Sciatic nerve (tissue), 2 donors: ENCODE measurements around the gene KLHL35. TPM values are rescaled to one million over a fixed set of nuclear protein-coding genes. Genes with fewer than 3 reads are reported as not detected.
"Not testable (repeated sequence)": the region's sequence is repeated elsewhere in the genome, so short reads cannot be mapped to it uniquely, and the experiment has no call there.

Experiments used
- ATAC-seq: fragments of 200-7000 bp; cut with Tn5 transposase; one replicate; pipeline ENCODE4 v1.9.1; 2020; ENCODE audit warnings: mild to moderate bottlenecking, moderate library complexity
- DNase-seq: peaks from one replicate; pipeline ENCODE4 v3.0.0-alpha.2; 2020; ENCODE audit warnings: low spot score
- intact Hi-C: fragments of 100-400 bp; cut with DNase I; formaldehyde crosslinking; loops from one replicate; pipeline ENCODE4 v1.14.2; 2022
- total RNA-seq: library from RNA; stranded (reverse); fragmentation: NEBNext Ultra II Directional; extraction: Animal tissue kit (Norgen Biotek cat#: 25700); gene quantifications from one replicate; pipeline ENCODE4 v1.2.1, GENCODE V29; 2021
- donor health status: DM: no; HTN: no; CAD: no.
- donor health status: DM: no; HTN: no; CAD: no.

The KLHL35 gene
- total RNA-seq, 1 donor from 2014 or later: 3.6 TPM

DNA sequence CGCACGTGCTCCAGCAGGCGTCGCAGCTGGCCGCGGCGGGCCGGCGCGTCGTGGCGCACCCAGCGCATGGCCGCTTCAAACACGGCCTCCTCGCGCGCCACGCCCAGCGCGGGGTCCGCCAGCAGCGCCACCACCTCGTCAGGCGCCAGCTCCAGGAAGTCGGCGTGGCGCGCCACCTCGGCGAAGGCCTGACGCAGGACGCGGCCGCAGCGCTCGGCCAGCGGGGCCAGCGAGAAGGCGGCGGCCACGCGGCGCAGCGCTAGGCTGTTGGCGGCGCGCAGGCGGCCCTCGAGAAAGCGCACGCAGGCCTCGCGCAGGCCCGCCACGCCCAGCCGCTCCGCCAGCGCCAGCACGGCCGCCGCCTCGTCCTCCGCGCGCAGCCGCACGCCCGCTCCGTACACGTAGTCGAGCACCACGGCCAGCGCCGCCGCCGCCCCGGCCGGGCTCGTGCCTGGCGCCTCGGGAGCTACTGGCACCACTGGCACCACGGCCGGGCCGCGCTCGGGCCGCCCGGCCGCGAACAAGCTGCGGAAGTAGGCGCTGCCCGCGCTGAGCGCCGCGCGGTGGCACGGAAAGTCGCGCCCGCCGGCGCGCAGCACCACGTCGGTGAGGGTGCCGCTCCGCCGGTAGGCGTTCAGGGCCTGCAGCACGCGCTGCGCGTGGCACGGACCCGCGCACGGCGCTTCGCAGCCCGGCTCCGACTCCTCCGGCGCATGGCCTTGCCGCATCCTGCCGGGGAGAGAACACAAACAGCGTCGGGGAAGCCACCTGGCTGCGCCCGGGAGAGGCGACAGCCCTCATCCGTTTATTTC lies 2.9 kb downstream of the KLHL35 start:
- no peak for ATAC-seq
- intact Hi-C loops: no loop called here
- no peak for DNase-seq

DNA sequence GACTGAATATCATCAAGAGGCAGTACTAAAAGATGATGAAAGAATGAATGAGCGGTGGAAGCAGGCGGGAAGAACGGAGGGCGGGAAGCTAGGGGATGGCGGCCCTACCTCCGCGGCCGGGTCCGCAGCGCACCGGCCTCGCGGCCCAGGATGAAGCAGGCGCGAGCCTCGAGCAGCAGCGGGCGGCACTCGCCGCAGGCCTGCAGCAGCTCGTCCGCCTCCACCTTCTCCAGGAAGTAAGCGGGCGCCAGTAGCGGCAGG lies 3.4 kb downstream of the KLHL35 start:
- ATAC-seq: no peak
- intact Hi-C loops: no loop called here
- no peak for DNase-seq

DNA sequence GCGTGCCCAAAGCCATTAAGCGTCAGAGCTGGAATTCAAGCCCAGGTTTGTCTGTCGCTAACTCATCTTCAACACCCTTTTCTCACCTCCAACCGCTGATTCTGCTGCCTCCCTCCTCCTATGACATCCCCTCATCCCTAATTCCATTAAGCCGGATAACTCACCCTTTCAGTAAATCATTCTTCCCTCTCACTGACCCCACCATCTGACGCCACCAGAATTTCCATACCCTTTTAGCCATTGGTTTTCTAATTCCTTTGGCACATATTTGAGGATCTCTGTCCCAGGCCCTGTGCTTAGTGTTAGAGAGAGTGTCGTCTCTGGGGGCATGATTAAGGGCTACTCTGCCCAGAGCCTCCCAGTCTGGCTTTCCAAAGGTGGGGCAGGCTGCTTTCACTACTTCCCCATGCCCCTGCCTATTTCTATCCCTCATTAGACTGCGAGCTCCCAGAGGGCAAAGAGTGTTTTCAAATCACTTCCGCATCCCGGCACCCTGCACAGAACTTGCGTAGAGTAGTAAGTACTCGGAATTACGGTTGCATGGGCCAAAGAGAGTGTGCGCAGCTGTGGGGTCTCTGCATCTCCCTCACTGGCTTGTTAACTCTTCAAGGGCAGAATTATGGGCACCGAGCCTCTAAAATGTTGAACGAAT lies 3.9 kb downstream of the KLHL35 start:
- ATAC-seq: no peak
- DNase-seq: no peak
- intact Hi-C loops: no loop called here

DNA sequence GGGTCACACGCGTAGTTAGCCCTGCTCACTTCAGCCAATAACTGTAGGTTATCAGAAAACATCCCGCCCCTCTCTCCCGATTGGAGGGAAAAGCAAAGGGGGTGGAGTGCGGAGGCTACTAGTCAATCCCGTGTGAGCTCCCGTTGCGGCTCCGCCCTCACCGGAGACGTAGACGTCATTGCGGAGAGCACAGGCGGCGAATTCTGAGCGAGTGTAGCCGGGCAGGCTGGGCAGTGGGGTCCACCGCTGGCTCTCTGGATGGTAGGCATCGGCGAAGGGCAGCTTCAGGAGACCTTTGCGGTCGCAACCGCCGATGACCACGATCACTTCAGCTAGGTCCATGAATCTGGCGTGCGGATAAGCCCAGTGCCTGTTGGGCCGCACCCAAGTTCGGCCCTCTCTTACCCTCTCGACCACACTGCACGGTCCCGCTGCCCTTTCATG lies 4.7 kb downstream of the KLHL35 start:
- ATAC-seq (peak; percentile 95), DNase-seq (peak; percentile 94)
- intact Hi-C loops: no loop called here

DNA sequence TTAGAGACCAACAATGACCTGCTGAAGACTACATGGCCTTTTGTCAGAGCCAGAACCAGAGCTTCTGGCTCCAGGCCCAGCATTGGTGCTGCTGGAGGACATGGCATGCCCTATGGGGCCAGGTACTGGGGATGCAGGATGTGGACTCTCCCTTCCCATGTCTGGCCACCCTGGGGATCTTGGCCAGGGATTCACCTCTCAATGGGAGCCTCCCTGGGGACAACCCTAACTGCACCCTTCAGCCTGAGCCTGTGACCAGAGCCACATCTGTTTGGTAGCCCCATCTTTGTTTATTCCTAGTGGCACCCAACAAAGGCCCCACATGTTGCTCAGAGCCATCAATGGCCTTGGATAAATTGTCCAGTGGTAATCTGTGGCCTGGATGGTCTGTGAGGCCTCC lies 5.8 kb downstream of the KLHL35 start:
- DNase-seq (no peak), ATAC-seq (no peak)
- intact Hi-C loops: no loop called here

DNA sequence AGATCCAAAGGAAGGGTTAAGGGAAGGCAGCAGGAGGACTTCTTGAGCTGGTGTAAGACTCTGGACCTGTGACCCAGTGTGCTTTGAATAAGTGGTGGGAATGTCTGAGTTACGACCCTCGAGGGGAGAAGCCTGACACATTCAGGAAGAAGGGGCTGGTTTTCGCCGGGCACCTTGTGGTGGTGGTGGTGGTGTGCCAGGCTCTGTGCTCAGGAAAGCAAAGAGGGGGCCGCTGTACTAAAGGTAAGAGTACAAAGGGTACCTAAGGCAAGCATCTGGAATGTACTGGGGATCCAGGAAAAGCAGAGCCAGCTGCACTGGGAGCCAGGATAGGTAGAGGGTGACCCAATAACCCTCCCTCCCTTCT lies 6.3 kb downstream of the KLHL35 start:
- no peak for ATAC-seq
- intact Hi-C loops: no loop called here
- DNase-seq: no peak

DNA sequence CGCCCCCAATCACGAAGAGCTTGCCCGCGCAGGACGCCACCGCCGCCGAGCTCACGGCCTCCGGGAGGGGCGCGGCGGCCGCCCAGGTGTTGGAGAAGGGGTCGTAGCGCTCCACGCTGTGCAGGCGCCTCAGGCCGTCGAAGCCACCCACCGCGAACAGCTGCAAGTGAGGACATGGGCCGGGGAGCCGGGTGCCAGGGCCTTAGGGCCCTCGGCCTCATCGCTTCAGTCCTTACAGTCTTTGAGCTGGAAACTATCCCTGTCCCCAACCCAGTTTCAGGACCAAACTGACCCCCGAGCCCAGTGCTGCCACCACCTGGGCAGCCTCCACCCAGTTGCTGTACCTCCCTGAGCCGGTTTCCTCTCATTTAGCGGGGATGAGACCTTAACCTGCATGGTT lies 7.6 kb downstream of the KLHL35 start:
- DNase-seq (no peak), ATAC-seq (no peak)
- intact Hi-C loops: no loop called here

DNA sequence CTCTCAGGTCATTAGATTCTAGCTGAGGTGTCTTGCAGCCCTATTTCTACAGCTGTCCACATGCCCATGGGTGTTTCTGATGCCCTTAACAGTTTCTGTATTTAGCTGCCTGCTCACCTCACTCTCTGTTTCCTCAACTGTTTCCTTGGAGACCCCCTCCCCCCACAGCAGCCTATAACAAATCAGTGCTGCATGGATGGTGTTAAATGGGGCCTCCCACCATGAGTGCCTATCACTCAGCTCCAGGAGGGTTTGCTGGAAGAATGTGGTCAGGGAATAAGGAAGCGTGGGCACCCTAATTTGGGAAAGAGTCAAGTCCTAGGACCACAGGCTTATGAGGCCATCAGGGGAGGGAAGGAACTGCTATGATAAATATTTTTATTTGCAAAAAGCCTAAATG lies 8.6 kb downstream of the KLHL35 start:
- ATAC-seq (no peak), DNase-seq (no peak)
- intact Hi-C loops: no loop called here

DNA sequence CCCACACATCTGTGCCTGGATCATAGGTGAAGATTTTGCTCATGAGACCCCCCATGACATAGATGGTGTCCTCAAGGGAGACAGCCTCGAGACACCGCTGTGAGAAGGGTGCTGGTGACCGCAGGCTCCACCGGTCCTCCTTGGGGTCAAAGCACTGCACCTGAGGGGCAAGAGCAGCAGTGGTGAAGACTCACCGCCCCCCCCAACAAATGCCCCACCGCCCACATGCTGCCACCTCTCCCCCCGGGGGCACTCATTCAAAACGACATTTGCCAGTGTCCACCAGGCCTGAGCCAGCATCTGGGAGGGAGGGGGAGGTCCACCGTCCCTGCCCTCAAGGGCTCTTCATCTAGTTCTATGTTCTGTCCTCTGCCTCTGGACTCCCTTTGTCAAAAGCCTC lies 9.3 kb downstream of the KLHL35 start:
- no peak for DNase-seq
- intact Hi-C loops: no loop called here
- no peak for ATAC-seq

DNA sequence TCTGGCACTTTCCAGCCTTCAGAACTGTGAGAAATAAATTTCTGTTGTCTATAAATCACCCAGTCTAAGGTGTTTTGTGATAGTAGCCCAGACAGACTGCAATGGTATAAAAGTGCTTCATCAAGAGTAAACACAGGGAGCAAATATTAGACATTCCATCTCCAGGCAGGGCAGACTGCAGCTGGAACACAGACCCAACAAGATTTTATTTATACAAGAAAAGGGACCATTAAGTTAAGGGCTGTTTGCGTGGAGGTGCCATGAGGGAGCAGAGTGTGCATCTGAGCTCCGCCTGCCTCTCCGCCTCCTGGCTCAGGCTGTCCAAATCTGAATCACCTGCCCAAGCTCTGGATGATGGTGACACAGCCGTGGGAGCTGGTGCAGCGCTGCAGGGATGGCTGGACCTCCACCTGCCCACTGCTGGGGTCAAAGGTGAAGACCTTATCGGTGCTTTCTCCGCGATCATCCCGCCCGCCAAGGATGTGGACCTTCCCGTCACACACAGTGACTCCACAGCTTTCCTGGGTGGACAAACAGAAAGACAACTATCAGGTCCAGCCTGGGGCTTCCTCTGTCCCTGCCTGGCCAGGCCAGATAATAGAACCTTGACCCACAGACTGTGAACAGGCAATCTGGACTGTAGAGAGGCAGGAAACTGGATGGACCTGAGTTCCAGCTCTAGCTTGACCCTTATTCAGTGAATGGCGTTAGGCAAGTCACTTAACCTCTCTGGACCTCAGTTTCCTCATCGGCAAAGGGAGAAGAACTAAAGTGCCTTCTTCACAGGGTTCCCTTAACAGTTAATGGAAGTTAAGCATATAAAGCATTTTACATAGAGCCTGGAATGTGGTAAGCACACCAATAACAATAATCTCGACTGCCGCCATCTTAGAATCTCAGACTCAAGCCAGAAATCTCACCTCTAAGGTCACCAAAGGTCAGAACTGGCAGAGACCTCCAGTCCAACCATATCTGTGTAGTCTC lies 10.5 kb downstream of the KLHL35 start:
- intact Hi-C loops: no loop called here
- ATAC-seq (peak; percentile 49), DNase-seq (no peak)

DNA sequence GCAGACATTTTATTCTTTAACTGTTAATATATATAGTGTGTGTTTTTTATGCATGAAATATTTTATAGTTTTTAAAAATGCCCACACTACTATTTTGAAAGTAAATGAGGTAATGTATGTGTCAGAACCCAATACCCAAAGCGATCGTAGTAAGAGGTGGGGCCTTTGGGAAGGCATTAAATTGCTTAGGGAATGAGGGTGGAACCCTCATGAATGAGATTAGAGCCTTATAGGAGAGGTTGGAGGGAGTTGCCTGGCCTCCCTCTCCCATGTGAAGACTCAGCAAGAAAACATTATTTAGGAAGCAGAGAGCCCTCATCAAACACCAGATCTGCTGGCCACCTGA lies 11.1 kb downstream of the KLHL35 start:
- no peak for DNase-seq
- intact Hi-C loops: no loop called here
- no peak for ATAC-seq

DNA sequence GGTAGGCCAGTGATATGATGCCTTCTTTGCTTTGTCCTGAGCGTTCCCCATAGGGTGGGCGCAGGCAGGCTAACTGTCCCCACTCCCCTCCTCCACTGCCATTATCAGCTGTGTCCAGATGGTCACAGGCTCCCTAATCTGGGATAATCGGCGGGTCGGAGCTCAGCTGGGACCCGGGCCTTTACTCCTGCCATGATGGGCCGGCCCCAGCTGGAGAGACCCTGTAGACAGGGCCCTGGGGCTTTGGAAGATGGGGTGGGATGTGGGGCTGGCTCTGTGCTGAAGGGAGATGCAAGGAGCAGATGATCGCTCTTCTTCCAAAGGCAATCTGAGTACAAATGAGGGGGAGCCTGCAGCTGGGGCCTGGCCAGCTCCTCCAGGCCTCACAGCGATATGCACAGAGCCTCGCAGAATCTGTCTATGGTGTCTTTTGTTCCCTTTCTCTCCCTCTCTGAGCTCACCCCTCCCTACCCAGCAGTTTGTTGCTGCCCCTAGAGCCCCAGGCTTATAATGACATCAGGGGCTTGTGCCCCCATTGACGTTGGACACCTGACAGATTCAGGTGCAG lies 11.9 kb downstream of the KLHL35 start:
- DNase-seq (no peak), ATAC-seq (no peak)
- intact Hi-C loops: no loop called here

DNA sequence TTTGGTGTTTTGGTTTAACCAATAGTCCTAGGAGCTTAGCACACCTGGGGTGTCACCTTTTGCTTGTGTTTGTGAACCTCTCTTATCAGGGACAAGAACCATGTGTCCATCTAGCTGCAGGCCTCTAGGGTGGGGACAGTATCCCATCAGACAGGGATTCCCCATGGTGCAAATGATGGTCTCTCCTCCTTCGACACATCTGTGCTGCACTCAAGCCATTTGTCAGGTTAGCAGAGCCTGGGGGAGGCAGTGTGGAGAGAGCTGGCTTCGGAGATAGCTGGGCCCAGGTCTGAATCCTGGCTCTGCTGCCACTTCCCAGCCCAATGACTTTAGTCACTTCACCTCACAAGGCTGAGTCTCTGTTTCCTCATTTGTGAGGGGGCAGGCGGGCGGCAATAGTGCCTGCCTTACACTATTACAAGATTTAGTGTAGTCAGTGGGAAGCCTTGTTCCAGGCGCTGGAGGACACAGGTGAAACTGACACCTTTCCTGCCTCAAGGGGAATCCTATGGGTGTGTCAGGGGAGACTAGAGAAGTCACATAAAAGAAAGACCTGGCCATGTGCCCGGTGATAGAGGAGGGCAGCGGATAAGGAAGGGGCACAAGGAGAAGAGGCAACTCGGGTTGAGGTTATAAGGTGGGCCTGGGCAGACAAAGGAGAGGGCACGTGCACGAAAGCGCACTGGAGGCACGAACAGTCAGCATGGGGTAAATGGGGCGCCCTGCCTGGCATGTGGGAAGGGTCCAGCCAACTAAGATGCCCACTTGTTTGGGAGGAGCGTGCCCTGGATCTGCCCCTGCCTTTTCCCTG lies 12.6 kb downstream of the KLHL35 start:
- DNase-seq: no peak
- intact Hi-C loops: no loop called here

DNA sequence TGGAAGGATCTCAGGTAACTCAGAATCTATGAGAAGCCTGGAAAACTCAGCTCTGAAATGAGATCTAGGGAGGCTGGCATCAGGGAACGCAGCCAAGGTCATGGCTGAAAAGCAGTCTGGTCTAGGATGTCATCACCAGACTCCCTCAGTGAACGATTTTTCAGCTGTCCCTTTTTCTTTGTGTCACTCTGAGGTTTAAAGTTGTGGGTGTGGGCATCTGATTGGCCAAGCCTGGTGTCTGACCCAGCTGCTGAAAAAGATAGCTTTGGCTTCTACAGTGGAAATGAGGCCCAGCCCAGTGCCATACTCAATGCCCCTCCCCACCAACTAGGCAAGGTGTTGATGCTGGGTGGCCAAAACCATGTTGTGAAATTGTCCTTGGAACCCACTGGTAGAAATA lies 19.1 kb downstream of the KLHL35 start:
- DNase-seq (no peak), ATAC-seq (no peak)
- intact Hi-C loops: no loop called here

More for the DNA sequence above, 12.6 kb downstream of the KLHL35 start:
- ATAC-seq: no peak

DNA sequence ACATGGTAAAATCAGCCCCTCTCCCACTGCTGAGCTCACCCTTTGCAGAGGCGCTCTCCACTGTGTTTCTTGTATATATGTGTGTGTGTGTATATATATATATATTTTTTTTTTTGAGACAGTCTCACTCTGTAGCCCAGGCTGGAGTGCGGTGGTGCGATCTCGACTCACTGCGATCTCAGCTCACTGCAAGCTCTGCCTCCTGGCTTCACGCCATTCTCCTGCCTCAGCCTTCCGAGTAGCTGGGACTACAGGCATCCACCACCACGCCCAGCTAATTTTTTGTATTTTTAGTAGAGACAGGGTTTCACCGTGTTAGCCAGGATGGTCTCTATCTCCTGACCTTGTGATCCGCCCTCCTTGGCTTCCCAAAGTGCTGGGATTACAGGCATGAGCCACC lies 19.9 kb downstream of the KLHL35 start:
- ATAC-seq, DNase-seq, intact Hi-C loops: not testable (repeated sequence)

DNA sequence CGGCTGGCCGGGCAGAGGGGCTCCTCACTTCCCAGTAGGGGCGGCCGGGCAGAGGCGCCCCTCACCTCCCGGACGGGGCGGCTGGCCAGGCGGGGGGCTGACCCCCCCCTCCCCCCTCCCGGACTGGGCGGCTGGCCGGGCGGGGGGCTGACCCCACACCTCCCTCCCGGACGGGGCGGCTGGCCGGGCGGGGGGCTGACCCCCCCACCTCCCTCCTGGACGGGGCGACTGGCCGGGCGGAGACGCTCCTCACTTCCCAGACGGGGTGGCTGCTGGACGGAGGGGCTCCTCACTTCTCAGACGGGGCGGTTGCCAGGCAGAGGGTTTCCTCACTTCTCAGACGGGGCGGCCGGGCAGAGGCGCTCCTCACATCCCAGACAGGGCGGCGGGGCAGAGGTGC lies 23.0 kb downstream of the KLHL35 start:
- intact Hi-C loops, DNase-seq, ATAC-seq: not testable (repeated sequence)

DNA sequence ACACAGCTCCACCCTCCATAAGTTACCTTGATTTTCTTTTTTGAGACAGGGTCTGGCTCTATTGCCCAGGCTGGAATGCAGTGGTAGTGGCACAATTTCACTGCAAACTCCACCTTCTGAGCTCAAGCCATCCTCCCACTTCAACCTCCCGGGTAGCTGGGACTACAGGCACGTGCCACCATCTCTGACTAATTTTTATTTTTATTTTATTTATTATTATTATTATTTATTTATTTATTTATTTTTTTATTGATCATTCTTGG lies 24.1 kb downstream of the KLHL35 start:
- DNase-seq (no peak), ATAC-seq (no peak)
- intact Hi-C loops: no loop called here

DNA sequence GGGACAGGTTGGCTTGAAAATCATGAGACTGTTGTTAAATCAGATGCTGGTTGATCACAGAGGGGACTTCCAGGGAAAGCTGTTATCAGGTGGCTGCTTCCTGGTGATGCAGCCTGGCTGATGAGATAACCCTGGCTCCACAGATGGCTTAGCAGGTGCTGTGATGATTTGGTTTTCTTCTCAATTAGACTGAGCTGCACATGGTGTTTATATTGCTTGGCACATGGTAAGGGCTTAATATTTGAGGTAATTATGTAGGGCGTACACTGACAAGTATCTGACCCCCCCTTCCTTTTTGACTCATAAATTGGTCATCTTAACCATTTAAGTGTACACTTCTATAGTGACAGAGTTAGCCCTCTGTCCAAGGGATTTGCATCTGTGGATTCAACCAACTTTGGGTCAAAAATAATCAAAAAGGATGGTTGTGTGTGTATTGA lies 26.6 kb downstream of the KLHL35 start:
- no peak for DNase-seq
- ATAC-seq: no peak
- intact Hi-C loops: no loop called here
